OCI-LY7 (cell line): ENCODE data around the gene LARP7. TPM values are rescaled to one million over a fixed set of nuclear protein-coding genes. Genes with fewer than 3 reads are reported as not detected.

Experiments
- BruUV-seq: library from RNA; stranded (reverse); fragments of 400-500 nt; replicated peaks from 2 replicates; lab custom pipeline; 2021; lab: Mats Ljungman, UMichigan
- CTCF ChIA-PET: fragments of 300-600 bp; sonication (Branson Sonifier 250); formaldehyde crosslinking; loops from one replicate; lab custom pipeline; 2022; ENCODE audit warnings: antibody characterized with exemption; ENCODE audit not compliant: unreplicated experiment; lab: Charles Lee
- POLR2A ChIA-PET: fragments of 300-600 bp; sonication (Branson Sonifier 250); formaldehyde crosslinking; loops from one replicate; lab custom pipeline; 2022; ENCODE audit warnings: antibody characterized with exemption; lab: Charles Lee
- DNase-seq: peaks from one replicate; pipeline ENCODE4 v3.0.0-alpha.2; 2015; ENCODE audit warnings: low spot score
- H2AFZ ChIP-seq: fragments of 200-600 bp; sonication (generic), shearing (Covaris generic); 2 replicates; pipeline ENCODE4 v1.6.1; 2014; ENCODE audit warnings: mild to moderate bottlenecking, antibody characterized with exemption, low read length, moderate library complexity
- H3K27ac ChIP-seq: fragments of 200-600 bp; sonication (generic); 2 replicates; pipeline ENCODE4 v1.5.1; 2014; ENCODE audit warnings: mixed run types, low read depth, mild to moderate bottlenecking, moderate library complexity, low read length, inconsistent platforms; ENCODE audit not compliant: poor library complexity, severe bottlenecking
- H3K36me3 ChIP-seq: fragments of 200-600 bp; sonication (generic); 2 replicates; pipeline ENCODE4 v1.6.1; 2014; ENCODE audit warnings: mild to moderate bottlenecking, antibody characterized with exemption, low read length, moderate library complexity, mixed read lengths; ENCODE audit not compliant: insufficient read depth
- H3K4me1 ChIP-seq: fragments of 200-600 bp; sonication (generic); 2 replicates; pipeline ENCODE4 v1.5.1; 2014; ENCODE audit warnings: mild to moderate bottlenecking, low read length; ENCODE audit not compliant: insufficient read depth, poor library complexity, severe bottlenecking
- H3K4me2 ChIP-seq: fragments of 200-600 bp; sonication (generic); 2 replicates; pipeline ENCODE4 v1.6.1; 2014; ENCODE audit warnings: mild to moderate bottlenecking, low read length
- H3K4me3 ChIP-seq: fragments of 200-600 bp; sonication (generic); 2 replicates; pipeline ENCODE4 v1.5.1; 2014; ENCODE audit warnings: mild to moderate bottlenecking, low read depth, low read length; ENCODE audit not compliant: poor library complexity, severe bottlenecking
- H3K79me2 ChIP-seq: fragments of 200-600 bp; sonication (generic); 2 replicates; pipeline ENCODE4 v1.6.1; 2016; ENCODE audit warnings: low read depth, mild to moderate bottlenecking, low read length, moderate library complexity, mixed read lengths; ENCODE audit not compliant: insufficient read depth
- H3K9me2 ChIP-seq: fragments of 200-600 bp; sonication (generic); 2 replicates; pipeline ENCODE4 v1.6.1; 2016; ENCODE audit warnings: mild to moderate bottlenecking, low read length, mixed read lengths; ENCODE audit not compliant: insufficient read depth
- H3K9me3 ChIP-seq: fragments of 200-600 bp; sonication (generic); 2 replicates; pipeline ENCODE4 v1.6.1; 2014; ENCODE audit warnings: mild to moderate bottlenecking, mixed run types, low read length, mixed read lengths
- H4K20me1 ChIP-seq: fragments of 200-600 bp; sonication (generic); 2 replicates; pipeline ENCODE4 v1.6.1; 2014; ENCODE audit warnings: mild to moderate bottlenecking, antibody characterized with exemption, low read length, moderate library complexity, mixed read lengths; ENCODE audit not compliant: insufficient read depth
- EZH2phosphoT487 ChIP-seq: fragments of 200-600 bp; sonication (generic); IDR thresholded peaks from 2 replicates; pipeline ENCODE4 v1.6.1; 2018; ENCODE audit warnings: low read depth, borderline replicate concordance, mild to moderate bottlenecking, mixed run types, antibody characterized with exemption, low read length, moderate library complexity, mixed read lengths
- intact Hi-C: fragments of 100-400 bp; cut with micrococcal nuclease; formaldehyde crosslinking; loops from one replicate; pipeline ENCODE4 v1.10.0; 2022; ENCODE audit not compliant: unreplicated experiment
- microRNA-seq: library from miRNA; unstranded; fragments of <30 nt; microRNA quantifications from one replicate; pipeline ENCODE4 v1.2.0, GENCODE V29; 2022; ENCODE audit warnings: borderline replicate concordance
- small RNA-seq: library from RNA; depleted of rRNA; stranded (forward); fragments of <200 nt; gene quantifications from one replicate; pipeline ENCODE3, GENCODE V24; 2014
- total RNA-seq, 2 experiments: library from RNA; depleted of rRNA in 1 of 2; stranded (reverse); fragments of >200 nt in 1 of 2; shearing (Covaris generic) in 1 of 2; gene quantifications; 2 replicates each; pipeline ENCODE4 v1.2.3, GENCODE V29; 2014 to 2022
- TF ChIP-seq, protein P1 (sequence below): fragments of 200-600 bp; sonication (generic); conservative IDR thresholded peaks from 2 replicates; pipeline ENCODE4 v1.5.1; 2014; ENCODE audit warnings: mild to moderate bottlenecking, antibody characterized with exemption, low read length, moderate library complexity, mixed read lengths

The LARP7 gene
- total RNA-seq, 2 experiments from 2014 or later, result 35.0 to 53.9 TPM

DNA sequence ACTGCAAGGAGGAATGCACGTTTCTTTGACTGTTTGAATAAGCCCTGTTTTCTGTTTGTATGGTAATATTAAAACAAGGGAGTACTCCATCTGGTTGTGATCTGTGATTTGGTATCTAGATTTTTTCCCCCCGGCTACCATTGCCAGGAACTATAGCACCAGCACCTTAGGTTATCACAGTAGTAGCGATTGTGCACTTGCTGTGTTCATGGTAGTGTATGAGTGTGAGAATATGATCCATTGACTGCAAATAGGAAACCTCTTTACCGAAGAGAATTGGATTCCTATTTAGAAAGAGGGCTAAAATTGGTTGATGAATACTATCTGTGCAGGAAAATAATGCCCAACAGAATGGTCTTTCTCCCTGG, 69.9 kb downstream of the LARP7 start:
- intact Hi-C loops, result no loop called here
- DNase-seq, result no peak
- no peaks in the 10 kb centered on the region for H4K20me1 ChIP-seq
- peak overlapping the region; percentile 65 for H3K4me3 ChIP-seq
- H3K9me3 ChIP-seq, result no peaks in the 10 kb centered on the region
- peak overlapping the region; percentile 57 for H3K4me2 ChIP-seq
- CTCF ChIA-PET, result no interaction called here
- TF ChIP-seq, protein P1, sequence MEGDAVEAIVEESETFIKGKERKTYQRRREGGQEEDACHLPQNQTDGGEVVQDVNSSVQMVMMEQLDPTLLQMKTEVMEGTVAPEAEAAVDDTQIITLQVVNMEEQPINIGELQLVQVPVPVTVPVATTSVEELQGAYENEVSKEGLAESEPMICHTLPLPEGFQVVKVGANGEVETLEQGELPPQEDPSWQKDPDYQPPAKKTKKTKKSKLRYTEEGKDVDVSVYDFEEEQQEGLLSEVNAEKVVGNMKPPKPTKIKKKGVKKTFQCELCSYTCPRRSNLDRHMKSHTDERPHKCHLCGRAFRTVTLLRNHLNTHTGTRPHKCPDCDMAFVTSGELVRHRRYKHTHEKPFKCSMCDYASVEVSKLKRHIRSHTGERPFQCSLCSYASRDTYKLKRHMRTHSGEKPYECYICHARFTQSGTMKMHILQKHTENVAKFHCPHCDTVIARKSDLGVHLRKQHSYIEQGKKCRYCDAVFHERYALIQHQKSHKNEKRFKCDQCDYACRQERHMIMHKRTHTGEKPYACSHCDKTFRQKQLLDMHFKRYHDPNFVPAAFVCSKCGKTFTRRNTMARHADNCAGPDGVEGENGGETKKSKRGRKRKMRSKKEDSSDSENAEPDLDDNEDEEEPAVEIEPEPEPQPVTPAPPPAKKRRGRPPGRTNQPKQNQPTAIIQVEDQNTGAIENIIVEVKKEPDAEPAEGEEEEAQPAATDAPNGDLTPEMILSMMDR, result no peak
- no peak for TF ChIP-seq EZH2phosphoT487
- no TSS peak for BruUV-seq
- no peaks in the 10 kb centered on the region for H3K9me2 ChIP-seq
- H3K79me2 ChIP-seq, result no peaks in the 10 kb centered on the region
- H2AFZ ChIP-seq, result peak overlapping the region; percentile 92
- H3K4me1 ChIP-seq, result peaks cover 16% of the 10 kb centered on the region
- no peak overlapping the region for H3K27ac ChIP-seq
- H3K36me3 ChIP-seq, result no peaks in the 10 kb centered on the region
- POLR2A ChIA-PET, result interaction anchor here (0.9 to 1.4 kb wide), 3 partner anchors 11 to 52 kb away, joined by 3 read pairs; no protein-coding TSS in a partner anchor

Small RNA genes within 50 kb of the gene (microRNA-seq; reads per million reads assigned to microRNA genes)
- gene MIR302A (92.4 reads per million, percentile 57 among the genes with 10 or more reads in this experiment), gene MIR302B (61.3 reads per million, percentile 49 among the genes with 10 or more reads in this experiment), gene MIR302C (21.2 reads per million, percentile 30 among the genes with 10 or more reads in this experiment), gene MIR302D (32.6 reads per million, percentile 39 among the genes with 10 or more reads in this experiment), gene MIR367 (not detected)

Small RNA genes within 50 kb of the gene (small RNA-seq; reads per million reads assigned to genes)
- gene MIR302A (not detected), gene MIR302C (not detected), gene MIR302D (not detected), gene MIR367 (not detected), gene WRBP1 (not detected)

Other genes with a start within 250 kb of the LARP7 start
- 0.06 TPM in 1 of 2 replicates, not detected in the other for gene NEUROG2, start 121.0 kb upstream of the LARP7 start, total RNA-seq (2014; rRNA removed; shearing (Covaris generic))
- gene NEUROG2, start 121.0 kb upstream of the LARP7 start, total RNA-seq (2022), result not detected in 2 replicates
- 54.4 and 63.5 TPM in 2 replicates for gene ZGRF1, start 234 bp upstream of the LARP7 start, total RNA-seq (2014; rRNA removed; shearing (Covaris generic))
- gene ZGRF1, start 234 bp upstream of the LARP7 start, total RNA-seq (2022), result 68.1 and 80.0 TPM in 2 replicates